K562 (cell line): Measurements from ENCODE around the gene CST4. TPM values are rescaled to one million over a fixed set of nuclear protein-coding genes. Genes with fewer than 3 reads are reported as not detected.

Experiments
- ATAC-seq: fragments of 200-7000 bp; cut with Tn5 transposase; 3 replicates; pipeline ENCODE4 v1.9.1; 2020; ENCODE audit warnings: moderate library complexity
- BruUV-seq: library from RNA; stranded (reverse); fragments of 400-500 nt; replicated peaks from 2 replicates; lab custom pipeline; 2021; lab: Mats Ljungman, UMichigan
- CTCF ChIA-PET: fragments of 300-600 bp; formaldehyde crosslinking; extraction: SDS; loops from one replicate; lab custom pipeline; 2021; ENCODE audit warnings: low intra/inter-chr PET ratio; lab: Yijun Ruan, JAX
- POLR2A ChIA-PET: fragments of 300-600, 350-650 bp; sonication (Branson Sonifier 250); formaldehyde crosslinking; extraction: SDS; loops from one replicate; lab custom pipeline; 2021; ENCODE audit warnings: antibody characterized with exemption, inconsistent platforms; lab: Yijun Ruan, JAX
- DNase-seq, 4 experiments: peaks; one replicate each; pipeline versions ENCODE4 v3.0.0 to v3.0.0-alpha.2; 2011 to 2018; ENCODE audit warnings: low spot score in 3 of 4, mixed read lengths in 3 of 4; ENCODE audit errors: extremely low read depth in 1 of 4
- FAIRE-seq: peaks from 2 replicates; lab custom pipeline; 2011; peaks lifted over from hg19 to GRCh38; lab: Jason Lieb, UNC
- H2AFZ ChIP-seq: 2 replicates; pipeline ENCODE4 v1.6.0; 2011; ENCODE audit warnings: low read depth, low read length, control low read depth, inconsistent platforms
- H3K27ac ChIP-seq: fragments of 200-600 bp; 3 replicates; pipeline ENCODE4 v1.8.0; 2011; ENCODE audit warnings: low read depth, mild to moderate bottlenecking, control low read depth, inconsistent platforms, low read length, moderate library complexity, mixed read lengths; ENCODE audit errors: extremely low read depth
- H3K27me3 ChIP-seq, 2 experiments: fragments of 300-600 bp in 1 of 2; 2 replicates in 1 of 2; 3 replicates in 1 of 2; pipeline versions ENCODE4 v1.6.0 to v1.8.0; 2011; ENCODE audit warnings: inconsistent platforms in 2 of 2, low read length in 2 of 2, mild to moderate bottlenecking in 1 of 2, mixed read lengths in 1 of 2, moderate library complexity in 1 of 2; ENCODE audit not compliant: control insufficient read depth in 2 of 2, insufficient read depth in 2 of 2
- H3K36me3 ChIP-seq: fragments of 300-600 bp; 3 replicates; pipeline ENCODE4 v1.8.0; 2011; ENCODE audit warnings: mild to moderate bottlenecking, low read length, inconsistent platforms; ENCODE audit not compliant: control insufficient read depth, insufficient read depth
- H3K4me1 ChIP-seq, 2 experiments: fragments of 200-600 bp in 1 of 2; replicated peaks in 1 of 2; 2 replicates in 1 of 2; 3 replicates in 1 of 2; pipeline versions ENCODE4 v1.5.1 to v1.8.0; 2011; ENCODE audit warnings: inconsistent platforms in 2 of 2, low read length in 2 of 2, mild to moderate bottlenecking in 1 of 2, mixed read lengths in 1 of 2, moderate library complexity in 1 of 2; ENCODE audit not compliant: control insufficient read depth in 2 of 2, insufficient read depth in 2 of 2
- H3K4me2 ChIP-seq: 2 replicates; pipeline ENCODE4 v1.6.1; 2011; ENCODE audit warnings: low read length, control low read depth, inconsistent platforms, mixed read lengths; ENCODE audit not compliant: insufficient read depth
- H3K4me3 ChIP-seq: fragments of 200-600 bp; sonication (generic), shearing (Covaris generic); 2 replicates; pipeline ENCODE4 v1.5.1; 2016; ENCODE audit warnings: control low read depth, inconsistent platforms
- H3K79me2 ChIP-seq: fragments of 200-600 bp; 3 replicates; pipeline ENCODE4 v1.8.0; 2011; ENCODE audit warnings: low read length, inconsistent platforms; ENCODE audit not compliant: control insufficient read depth, insufficient read depth
- H3K9ac ChIP-seq, 2 experiments: 2 replicates each; pipeline versions ENCODE4 v1.6.0 to v1.6.1; 2011; ENCODE audit warnings: low read depth in 2 of 2, low read length in 2 of 2, control low read depth in 1 of 2, inconsistent platforms in 1 of 2, mild to moderate bottlenecking in 1 of 2, mixed read lengths in 1 of 2; ENCODE audit not compliant: insufficient read depth in 1 of 2
- H3K9me1 ChIP-seq: one replicate; pipeline ENCODE4 v1.6.0; 2011; ENCODE audit warnings: inconsistent platforms, mild to moderate bottlenecking, low read length, moderate library complexity; ENCODE audit not compliant: control insufficient read depth, insufficient read depth
- H3K9me3 ChIP-seq: replicated peaks from 2 replicates; pipeline ENCODE4 v1.5.1; 2011; ENCODE audit warnings: low read depth, low read length, inconsistent platforms; ENCODE audit not compliant: control insufficient read depth, insufficient read depth
- H4K20me1 ChIP-seq: replicated peaks from 2 replicates; pipeline ENCODE4 v1.6.1; 2011; ENCODE audit warnings: low read length, inconsistent platforms, mixed read lengths; ENCODE audit not compliant: control insufficient read depth, insufficient read depth
- CSDE1 ChIP-seq, 2 experiments: fragments of 450-650 bp; IDR thresholded peaks; 2 replicates each; pipeline ENCODE4 v1.6.1; 2016; ENCODE audit warnings: mild to moderate bottlenecking in 1 of 2
- FOXA3 ChIP-seq, 2 experiments: fragments of 450-650 bp in 1 of 2; sonication (generic) in 1 of 2; formaldehyde crosslinking; IDR thresholded peaks in 1 of 2; conservative IDR thresholded peaks in 1 of 2; 2 replicates each; pipeline versions ENCODE4 v1.4.0 to v1.8.0; 2020 to 2022; ENCODE audit warnings: mild to moderate bottlenecking in 2 of 2, missing genetic modification reagents in 1 of 2
- HDGF ChIP-seq: fragments of 450-650 bp; IDR thresholded peaks from 2 replicates; pipeline ENCODE4 v1.6.1; 2016
- HNRNPLL ChIP-seq: fragments of 200-400 bp; formaldehyde crosslinking; IDR thresholded peaks from 2 replicates; pipeline ENCODE4 v1.6.1; 2017; ENCODE audit warnings: low read length, low read depth, mild to moderate bottlenecking; ENCODE audit not compliant: poor library complexity, severe bottlenecking
- NCOA6 ChIP-seq: fragments of 450-650 bp; IDR thresholded peaks from 2 replicates; pipeline ENCODE4 v1.6.1; 2017; ENCODE audit warnings: mild to moderate bottlenecking
- SIX5 ChIP-seq, 2 experiments: IDR thresholded peaks; 2 replicates each; pipeline ENCODE4 v1.6.1; 2011; ENCODE audit warnings: low read length in 2 of 2, borderline replicate concordance in 1 of 2, low read depth in 1 of 2, mild to moderate bottlenecking in 1 of 2, moderate library complexity in 1 of 2; ENCODE audit not compliant: insufficient read depth in 1 of 2
- SMAD2 ChIP-seq: fragments of 150-350 bp; IDR thresholded peaks from 2 replicates; pipeline ENCODE4 v1.6.1; 2014; ENCODE audit warnings: low read depth, mild to moderate bottlenecking, low read length
- SMARCA4 ChIP-seq: fragments of 450-650 bp; IDR thresholded peaks from 2 replicates; pipeline ENCODE4 v1.6.1; 2016
- XRCC4 ChIP-seq: IDR thresholded peaks from one replicate; pipeline ENCODE4 v1.6.1; 2011; ENCODE audit not compliant: insufficient read depth, insufficient read length; ENCODE audit errors: extremely low read depth
- ZC3H8 ChIP-seq: fragments of 450-650 bp; IDR thresholded peaks from 2 replicates; pipeline ENCODE4 v1.6.1; 2017
- ZNF146 ChIP-seq: IDR thresholded peaks from one replicate; pipeline ENCODE4 v1.6.1; 2018; ENCODE audit warnings: missing compliant biosample characterization; ENCODE audit not compliant: unreplicated experiment
- WGBS: fragments of 100-300 bp; shearing (Covaris generic); methylation state at CpG from one replicate; pipeline ENCODE4 v1.1.6; 2016; ENCODE audit warnings: low coverage, mixed read lengths; ENCODE audit not compliant: insufficient coverage; ENCODE audit errors: missing lambda C conversion rate; 5-methylcytosine and 5-hydroxymethylcytosine counted together
- in situ Hi-C: fragments of 300-500 bp; cut with MboI; formaldehyde crosslinking; loops from 4 replicates; pipeline ENCODE4 v1.15.0; 2018; ENCODE audit warnings: inconsistent platforms, mixed read lengths
- intact Hi-C: fragments of 100-400 bp; cut with micrococcal nuclease; formaldehyde crosslinking; loops from 2 replicates; pipeline ENCODE4 v1.14.2; 2022
- polyA plus RNA-seq, 8 experiments: library from polyadenylated mRNA; depleted of rRNA in 4 of 8; stranded (reverse) in 5 of 8; unstranded in 3 of 8; fragments of >200 nt; fragmentation: Nextera tagmentation in 2 of 8; fragmentation: Illumina TruSeq in 1 of 8; extraction: Ambion mirVana in 2 of 8; extraction: Trizol in 1 of 8; gene quantifications; 2 replicates each; pipeline versions ENCODE4 v1.2.1 to v1.2.3, GENCODE V29; 2011 to 2014; ENCODE audit warnings: inconsistent platforms in 1 of 8, missing spikeins in 1 of 8
- total RNA-seq, 7 experiments: library from RNA; depleted of rRNA in 6 of 7; stranded (reverse); fragments of >200 nt in 6 of 7; fragmentation: Illumina TruSeq in 2 of 7; extraction: Trizol in 2 of 7; gene quantifications; 2 replicates each; pipeline versions ENCODE4 v1.2.1 to v1.2.3, GENCODE V29; 2011 to 2021; ENCODE audit warnings: low replicate concordance in 1 of 7
- TF ChIP-seq, protein P1 (sequence below): fragments of 250-450 bp; sonication (Bioruptor Pico); IDR thresholded peaks from 2 replicates; pipeline ENCODE4 v1.4.0; 2020
- TF ChIP-seq, protein P2 (sequence below): sonication (generic); formaldehyde crosslinking; IDR thresholded peaks from 2 replicates; pipeline ENCODE4 v1.8.0; 2022; ENCODE audit warnings: mild to moderate bottlenecking, missing genetic modification reagents

Gene CST4
- total and polyA plus RNA-seq, 9 of the 15 experiments (the other 6 are each of a cell fraction or from before 2014, with no cell fraction given) = not detected

DNA sequence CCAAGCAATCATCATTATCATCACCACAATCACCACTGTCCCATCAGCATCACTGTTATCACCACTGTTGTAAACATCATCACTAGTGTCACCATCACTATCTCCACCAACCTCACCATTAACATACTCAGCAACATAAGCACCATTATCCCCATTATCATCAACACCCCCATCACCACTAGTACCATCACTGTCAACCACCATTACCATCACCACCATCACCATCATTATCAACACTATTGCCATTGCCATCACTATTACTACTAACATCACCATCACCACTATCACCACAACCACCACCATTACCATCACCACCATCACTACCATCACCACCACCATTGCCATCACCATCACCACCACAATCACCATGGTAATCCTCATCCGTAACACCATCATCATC, 19.5 kb downstream of the CST4 start:
- no peak for DNase-seq
- Histone ChIP-seq H3K36me3 (no peaks in the 10 kb centered on the region), H3K4me2 (no peak overlapping the region), H3K9me1 (no peaks in the 10 kb centered on the region), H4K20me1 (no peaks in the 10 kb centered on the region), H3K4me1 (no peaks in the 10 kb centered on the region)
- POLR2A ChIA-PET = no interaction called here
- no peak for FAIRE-seq
- intact Hi-C loops = no loop called here
- WGBS = no CpG with 5 or more reads among the region's 1 CpG
- CTCF ChIA-PET = no interaction called here
- TF ChIP-seq HDGF (no peak), ZNF146 (CRISPR knock-in tag) (no peak), SIX5 (IDR thresholded peaks at IDR 0.05; ENCODE audit: borderline replicate concordance in 1 of 2, insufficient read depth in 1 of 2, low read depth in 1 of 2, low read length in 2 of 2) (no peak), NCOA6 (no peak), CSDE1 (IDR thresholded peaks at IDR 0.05) (no peak), ZC3H8 (no peak), HNRNPLL (no peak), SMARCA4 (no peak), XRCC4 (no peak), SMAD2 (no peak), FOXA3 (CRISPR knock-in tag; conservative IDR thresholded peaks at IDR 0.05 in 1 of 2, IDR thresholded peaks at IDR 0.05 in 1 of 2) (no peak)
- TF ChIP-seq, protein P1, sequence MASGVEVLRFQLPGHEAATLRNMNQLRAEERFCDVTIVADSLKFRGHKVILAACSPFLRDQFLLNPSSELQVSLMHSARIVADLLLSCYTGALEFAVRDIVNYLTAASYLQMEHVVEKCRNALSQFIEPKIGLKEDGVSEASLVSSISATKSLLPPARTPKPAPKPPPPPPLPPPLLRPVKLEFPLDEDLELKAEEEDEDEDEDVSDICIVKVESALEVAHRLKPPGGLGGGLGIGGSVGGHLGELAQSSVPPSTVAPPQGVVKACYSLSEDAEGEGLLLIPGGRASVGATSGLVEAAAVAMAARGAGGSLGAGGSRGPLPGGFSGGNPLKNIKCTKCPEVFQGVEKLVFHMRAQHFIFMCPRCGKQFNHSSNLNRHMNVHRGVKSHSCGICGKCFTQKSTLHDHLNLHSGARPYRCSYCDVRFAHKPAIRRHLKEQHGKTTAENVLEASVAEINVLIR (CRISPR knock-in tag) = no peak
- TF ChIP-seq, protein P2, sequence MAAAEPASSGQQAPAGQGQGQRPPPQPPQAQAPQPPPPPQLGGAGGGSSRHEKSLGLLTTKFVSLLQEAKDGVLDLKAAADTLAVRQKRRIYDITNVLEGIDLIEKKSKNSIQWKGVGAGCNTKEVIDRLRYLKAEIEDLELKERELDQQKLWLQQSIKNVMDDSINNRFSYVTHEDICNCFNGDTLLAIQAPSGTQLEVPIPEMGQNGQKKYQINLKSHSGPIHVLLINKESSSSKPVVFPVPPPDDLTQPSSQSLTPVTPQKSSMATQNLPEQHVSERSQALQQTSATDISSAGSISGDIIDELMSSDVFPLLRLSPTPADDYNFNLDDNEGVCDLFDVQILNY (CRISPR knock-in tag) = no peak
- TF ChIP-seq, all 486 proteins: peak for 0
- Histone ChIP-seq H3K27me3 (no peaks in the 10 kb centered on the region), H3K4me3 (no peak overlapping the region), H3K27ac (no peak overlapping the region), H3K9me3 (no peaks in the 10 kb centered on the region), H3K79me2 (no peaks in the 10 kb centered on the region), H2AFZ (no peak overlapping the region), H3K9ac (no peak overlapping the region)
- in situ Hi-C loops = loop anchor here (5.0 kb wide), 1 partner anchor 1248 kb away; no protein-coding TSS in a partner anchor
- no TSS peak for BruUV-seq
- ATAC-seq = no peak
